Neural progenitor cell (in vitro differentiated cells): ENCODE measurements around the gene TNFRSF21.

Experiments used
- EZH2 ChIP-seq: fragments of 200-600 bp; sonication (generic); IDR thresholded peaks from 2 replicates; pipeline ENCODE4 v1.6.1; 2017; ENCODE audit warnings: antibody characterized with exemption, mild to moderate bottlenecking, moderate library complexity
- EZH2phosphoT487 ChIP-seq: fragments of 200-600 bp; sonication (generic); IDR thresholded peaks from 2 replicates; pipeline ENCODE4 v1.6.1; 2017; ENCODE audit warnings: antibody characterized with exemption

DNA sequence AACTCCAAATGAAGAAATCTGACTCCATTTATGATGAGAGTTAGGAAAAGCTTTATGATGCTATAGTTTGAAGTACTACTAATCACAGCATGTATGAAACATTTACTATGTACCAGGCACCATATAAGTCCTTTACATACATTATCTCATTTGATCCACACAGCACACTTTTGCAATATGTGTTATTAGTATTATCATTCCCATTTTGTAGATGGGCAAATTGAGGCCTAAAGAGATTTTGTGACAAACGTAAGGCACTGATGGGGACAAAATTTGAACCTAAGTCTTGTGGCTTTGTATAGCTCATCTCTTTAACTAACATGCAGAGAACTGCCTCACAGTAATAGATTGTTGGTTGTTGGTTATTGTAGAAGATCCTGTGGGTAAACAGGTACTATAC, 14.2 kb upstream of the TNFRSF21 start:
- no peak for TF ChIP-seq EZH2phosphoT487
- no peak for TF ChIP-seq EZH2
